ENCODE measurements around the gene COL4A3.
"Not testable (repeated sequence)": the region's sequence is repeated elsewhere in the genome, so short reads cannot be mapped to it uniquely, and the experiment has no call there.

The COL4A3 gene

GRCh38 chr2:227147023-227147422, 17.4 kb upstream of the COL4A3 start:
- no peak for DNase-seq
- TF ChIP-seq POLR2A (IDR thresholded peaks at IDR 0.05; ENCODE audit: low read length) (no peak), GATA1 (IDR thresholded peaks at IDR 0.05; ENCODE audit: low read depth, low read length) (no peak)

- no peak for DNase-seq
- no peak for TF ChIP-seq GATA1 (IDR thresholded peaks at IDR 0.05; ENCODE audit: low read depth, low read length)
- TF ChIP-seq POLR2A (IDR thresholded peaks at IDR 0.05; ENCODE audit: low read length): no peak
Measured at GRCh38 chr2:227148106-227148505, 16.3 kb upstream of the COL4A3 start.

- TF ChIP-seq POLR2A (IDR thresholded peaks at IDR 0.05; ENCODE audit: low read length) (no peak), GATA1 (IDR thresholded peaks at IDR 0.05; ENCODE audit: low read depth, low read length) (no peak)
- no peak for DNase-seq
Measured at GRCh38 chr2:227150222-227150936, 14.0 kb upstream of the COL4A3 start.

- no peak for DNase-seq
- TF ChIP-seq POLR2A (IDR thresholded peaks at IDR 0.05; ENCODE audit: low read length): no peak
- no peak for TF ChIP-seq GATA1 (IDR thresholded peaks at IDR 0.05; ENCODE audit: low read depth, low read length)
Measured at GRCh38 chr2:227152093-227152766, 12.2 kb upstream of the COL4A3 start.

GRCh38 chr2:227153307-227153706, 11.1 kb upstream of the COL4A3 start:
- DNase-seq: no peak
- TF ChIP-seq GATA1 (IDR thresholded peaks at IDR 0.05; ENCODE audit: low read depth, low read length) (no peak), POLR2A (IDR thresholded peaks at IDR 0.05; ENCODE audit: low read length) (no peak)

GRCh38 chr2:227153758-227154486, 10.5 kb upstream of the COL4A3 start:
- no peak for DNase-seq
- no peak for TF ChIP-seq POLR2A (IDR thresholded peaks at IDR 0.05; ENCODE audit: low read length)
- TF ChIP-seq GATA1 (IDR thresholded peaks at IDR 0.05; ENCODE audit: low read depth, low read length): no peak

GRCh38 chr2:227154986-227155774, 9.2 kb upstream of the COL4A3 start:
- DNase-seq: no peak
- TF ChIP-seq POLR2A (IDR thresholded peaks at IDR 0.05; ENCODE audit: low read length): no peak
- TF ChIP-seq GATA1 (IDR thresholded peaks at IDR 0.05; ENCODE audit: low read depth, low read length): no peak

- DNase-seq: no peak
- TF ChIP-seq GATA1 (IDR thresholded peaks at IDR 0.05; ENCODE audit: low read depth, low read length) (no peak), POLR2A (IDR thresholded peaks at IDR 0.05; ENCODE audit: low read length) (no peak)
Measured at GRCh38 chr2:227160164-227160563, 4.3 kb upstream of the COL4A3 start.

GRCh38 chr2:227161947-227162346, 2.5 kb upstream of the COL4A3 start:
- DNase-seq: no peak
- TF ChIP-seq GATA1 (IDR thresholded peaks at IDR 0.05; ENCODE audit: low read depth, low read length): no peak
- TF ChIP-seq POLR2A (IDR thresholded peaks at IDR 0.05; ENCODE audit: low read length): no peak

- no peak for TF ChIP-seq POLR2A (IDR thresholded peaks at IDR 0.05; ENCODE audit: low read length)
- TF ChIP-seq GATA1 (IDR thresholded peaks at IDR 0.05; ENCODE audit: low read depth, low read length): no peak
- no peak for DNase-seq
Measured at GRCh38 chr2:227163485-227163997, 883 bp upstream of the COL4A3 start.

GRCh38 chr2:227164763-227165291, 403 bp downstream of the COL4A3 start:
- TF ChIP-seq GATA1 (IDR thresholded peaks at IDR 0.05; ENCODE audit: low read depth, low read length) (no peak), POLR2A (IDR thresholded peaks at IDR 0.05; ENCODE audit: low read length) (no peak)
- no peak for DNase-seq

GRCh38 chr2:227171779-227172178, 7.4 kb downstream of the COL4A3 start:
- DNase-seq: not testable (repeated sequence)

GRCh38 chr2:227177592-227178336, 13.3 kb downstream of the COL4A3 start:
- no peak for DNase-seq
- no peak for TF ChIP-seq POLR2A (IDR thresholded peaks at IDR 0.05; ENCODE audit: low read length)
- TF ChIP-seq GATA1 (IDR thresholded peaks at IDR 0.05; ENCODE audit: low read depth, low read length): no peak
